Activated CD8-positive, alpha-beta memory T cell treated with anti-CD3 and anti-CD28 coated beads, Interleukin-2, amount 50 U/mL, for 24 hours (primary cell): Measurements from ENCODE around the gene GPR101.
"Not testable (repeated sequence)": the region's sequence is repeated elsewhere in the genome, so short reads cannot be mapped to it uniquely, and the experiment has no call there.

Experiments used
- DNase-seq: peaks from one replicate; pipeline ENCODE4 v3.0.0-alpha.2; 2020; ENCODE audit errors: extremely low read depth

Gene GPR101

GRCh38 chrX:137028699-137029098 is 5.1 kb downstream of the GPR101 start:
- DNase-seq = no peak

GRCh38 chrX:137025930-137026329 is 7.9 kb downstream of the GPR101 start:
- DNase-seq = no peak

- not testable (repeated sequence) for DNase-seq
These were observed 33.6 kb downstream of the GPR101 start for GRCh38 chrX:137000236-137000635.

- DNase-seq = no peak
These were observed 34.8 kb downstream of the GPR101 start for GRCh38 chrX:136999024-136999423.
